Astrocyte of the spinal cord (primary cell): Measurements from ENCODE around the gene ACSS2.
"Not testable (repeated sequence)": the region's sequence is repeated elsewhere in the genome, so short reads cannot be mapped to it uniquely, and the experiment has no call there.

Experiments
- DNase-seq: peaks from one replicate; pipeline ENCODE4 v3.0.0; 2011; ENCODE audit warnings: low read depth, low spot score
- H3K4me3 ChIP-seq: 2 replicates; pipeline ENCODE4 v1.5.1; 2011; ENCODE audit warnings: low read depth, mild to moderate bottlenecking, low read length, moderate library complexity
- in situ Hi-C: cut with HindIII; loops from 2 replicates; pipeline ENCODE4 v1.10.0; 2017; ENCODE audit warnings: low sequenced_read_pairs
- TF ChIP-seq, protein P1 (sequence below): IDR thresholded peaks from 2 replicates; pipeline ENCODE4 v1.5.1; 2012; ENCODE audit warnings: low read depth, mild to moderate bottlenecking, low read length, inconsistent platforms

The ACSS2 gene

DNA sequence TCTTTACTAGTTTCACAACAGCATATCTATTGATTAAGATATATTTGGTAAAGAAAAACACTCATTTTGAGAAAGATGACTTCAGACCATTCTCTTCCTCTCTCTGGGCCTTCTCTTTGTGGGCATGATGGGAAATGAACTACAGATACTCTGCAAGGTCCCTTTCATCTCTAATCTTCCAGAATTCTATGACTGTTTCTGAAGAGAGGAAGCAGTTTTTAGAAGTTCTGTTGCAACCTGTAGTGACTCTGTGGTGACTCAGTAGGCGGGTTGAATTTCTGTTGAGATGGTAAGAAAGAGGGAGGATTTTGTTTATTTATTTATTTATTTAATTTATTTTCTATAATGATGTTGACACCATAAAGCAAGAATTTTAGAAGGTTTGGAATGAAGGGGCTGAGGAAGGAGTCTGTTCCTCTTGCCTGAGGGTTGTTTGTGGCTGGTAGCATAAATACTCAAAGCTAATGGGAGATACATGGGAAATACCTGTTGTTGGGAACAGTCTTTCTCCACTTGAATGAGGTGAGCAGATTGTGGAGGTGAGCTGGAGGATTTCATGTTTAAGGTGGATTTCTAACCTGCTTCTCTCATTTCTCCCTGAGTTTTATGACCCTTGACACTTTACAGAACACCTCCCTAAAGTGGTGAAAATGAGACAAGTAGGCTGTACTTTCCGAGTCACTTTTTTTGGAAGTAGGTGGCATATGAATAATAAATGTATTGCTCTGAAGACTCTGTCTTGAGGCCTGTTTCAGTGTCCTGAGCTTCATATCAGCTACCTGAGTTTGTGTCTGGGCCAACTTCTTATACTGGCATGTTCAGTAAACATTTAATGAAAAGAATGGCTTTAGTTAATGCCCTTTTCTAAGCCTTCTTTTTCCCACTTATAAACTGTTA is 15.0 kb downstream of the ACSS2 start:
- TF ChIP-seq, protein P1, sequence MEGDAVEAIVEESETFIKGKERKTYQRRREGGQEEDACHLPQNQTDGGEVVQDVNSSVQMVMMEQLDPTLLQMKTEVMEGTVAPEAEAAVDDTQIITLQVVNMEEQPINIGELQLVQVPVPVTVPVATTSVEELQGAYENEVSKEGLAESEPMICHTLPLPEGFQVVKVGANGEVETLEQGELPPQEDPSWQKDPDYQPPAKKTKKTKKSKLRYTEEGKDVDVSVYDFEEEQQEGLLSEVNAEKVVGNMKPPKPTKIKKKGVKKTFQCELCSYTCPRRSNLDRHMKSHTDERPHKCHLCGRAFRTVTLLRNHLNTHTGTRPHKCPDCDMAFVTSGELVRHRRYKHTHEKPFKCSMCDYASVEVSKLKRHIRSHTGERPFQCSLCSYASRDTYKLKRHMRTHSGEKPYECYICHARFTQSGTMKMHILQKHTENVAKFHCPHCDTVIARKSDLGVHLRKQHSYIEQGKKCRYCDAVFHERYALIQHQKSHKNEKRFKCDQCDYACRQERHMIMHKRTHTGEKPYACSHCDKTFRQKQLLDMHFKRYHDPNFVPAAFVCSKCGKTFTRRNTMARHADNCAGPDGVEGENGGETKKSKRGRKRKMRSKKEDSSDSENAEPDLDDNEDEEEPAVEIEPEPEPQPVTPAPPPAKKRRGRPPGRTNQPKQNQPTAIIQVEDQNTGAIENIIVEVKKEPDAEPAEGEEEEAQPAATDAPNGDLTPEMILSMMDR, result no peak
- DNase-seq, result peak; percentile 47
- in situ Hi-C loops, result no loop called here
- no peak overlapping the region for H3K4me3 ChIP-seq

DNA sequence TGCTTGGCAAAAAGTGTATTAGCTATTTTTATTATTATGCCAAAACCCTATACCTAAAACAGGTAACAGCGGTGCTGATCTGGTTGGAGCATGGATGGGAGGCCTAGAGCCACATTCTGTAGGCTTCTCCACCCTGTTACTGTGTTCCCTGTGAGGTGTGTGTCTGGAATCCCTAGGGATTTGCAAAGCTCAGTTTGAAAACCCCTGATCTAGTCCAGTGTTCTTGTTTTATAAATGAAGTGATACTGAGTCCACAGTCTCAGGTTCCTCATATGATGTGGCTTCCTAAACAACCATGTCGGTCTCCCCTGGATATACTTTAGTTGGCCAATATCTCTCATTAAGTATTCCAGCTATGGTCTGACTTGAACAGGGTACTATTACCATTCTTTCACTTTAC is 16.3 kb downstream of the ACSS2 start:
- no peak for DNase-seq
- TF ChIP-seq, protein P1, result no peak
- in situ Hi-C loops, result no loop called here
- no peak overlapping the region for H3K4me3 ChIP-seq

DNA sequence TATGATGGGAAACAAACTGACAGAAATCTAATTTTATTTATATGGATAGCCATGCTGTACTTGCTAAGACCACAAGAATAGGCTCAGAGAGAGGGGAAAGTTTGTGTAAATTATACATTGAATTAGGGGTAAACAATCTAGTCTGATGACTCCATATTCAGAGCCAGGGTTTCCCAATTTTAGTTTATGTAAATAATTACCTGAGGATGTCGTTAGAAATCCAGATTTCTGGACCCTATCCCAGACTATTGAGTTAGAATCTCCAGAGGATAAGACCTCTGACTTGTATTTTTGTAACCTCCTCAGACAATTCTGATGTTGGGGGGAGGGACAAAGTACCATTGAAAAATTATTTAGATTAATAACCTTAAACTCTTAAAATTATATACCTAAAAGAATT is 18.3 kb downstream of the ACSS2 start:
- H3K4me3 ChIP-seq, result no peak overlapping the region
- TF ChIP-seq, protein P1, result no peak
- no peak for DNase-seq
- in situ Hi-C loops, result no loop called here

DNA sequence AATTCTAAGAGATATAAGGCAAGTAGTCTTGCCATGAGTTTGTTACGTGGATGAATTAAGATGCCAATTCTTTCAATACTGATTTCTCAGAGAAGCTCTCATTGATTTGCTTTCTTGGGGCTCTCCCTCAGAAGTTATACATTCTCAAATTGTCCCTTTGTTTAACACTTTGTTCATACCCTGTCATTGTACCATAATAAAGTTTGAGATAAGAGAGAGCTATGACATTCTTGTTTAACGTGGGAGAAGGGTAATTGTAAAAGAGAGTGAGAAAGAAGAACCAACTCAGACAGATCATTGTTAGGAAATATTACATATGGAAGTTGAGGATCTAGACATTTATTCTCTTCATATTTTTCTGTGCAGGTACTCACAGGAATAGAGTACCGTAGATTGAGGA is 19.1 kb downstream of the ACSS2 start:
- in situ Hi-C loops, result no loop called here
- DNase-seq, result no peak
- H3K4me3 ChIP-seq, result no peak overlapping the region
- TF ChIP-seq, protein P1, result no peak

DNA sequence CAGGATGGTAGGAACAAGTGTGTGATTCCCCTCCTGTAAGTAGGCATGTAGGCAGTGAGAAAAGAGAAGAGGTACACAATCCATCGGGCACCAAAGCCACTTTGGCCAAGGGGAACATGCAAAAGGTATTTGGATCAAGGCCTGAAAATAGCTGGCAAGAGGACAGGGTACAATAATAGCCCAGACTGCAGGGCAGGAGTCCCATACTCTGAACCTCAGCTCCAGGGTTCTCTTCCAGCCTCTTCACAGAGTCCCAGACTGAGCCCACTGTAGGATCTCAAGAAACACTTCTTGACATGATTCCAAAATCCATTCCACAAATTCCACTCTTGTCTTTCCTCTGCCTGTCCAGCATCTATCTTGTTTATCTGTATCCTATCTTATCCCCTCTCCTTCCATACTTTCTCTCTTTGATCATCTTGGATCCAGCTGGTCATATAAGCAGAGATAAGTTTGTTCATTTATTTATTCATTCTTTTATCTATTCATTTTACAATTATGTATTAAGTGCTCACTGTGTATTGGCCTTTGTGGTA is 19.7 kb downstream of the ACSS2 start:
- no peak overlapping the region for H3K4me3 ChIP-seq
- in situ Hi-C loops, result no loop called here

DNA sequence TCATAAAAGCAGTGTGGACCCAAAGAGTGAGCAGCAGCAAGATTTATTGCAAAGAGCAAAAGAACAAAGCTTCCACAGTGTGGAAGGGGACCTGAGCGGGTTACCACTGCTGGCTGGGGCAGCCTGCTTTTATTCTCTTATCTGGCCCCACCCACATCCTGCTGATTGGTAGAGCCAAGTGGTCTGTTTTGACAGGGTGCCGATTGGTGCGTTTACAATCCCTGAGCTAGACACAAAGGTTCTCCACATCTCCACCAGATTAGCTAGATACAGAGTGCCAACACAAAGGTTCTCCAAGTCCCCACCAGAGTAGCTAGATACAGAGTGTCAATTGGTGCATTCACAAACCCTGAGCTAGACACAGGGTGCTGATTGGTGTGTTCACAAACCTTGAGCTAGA is 21.7 kb downstream of the ACSS2 start:
- DNase-seq, in situ Hi-C loops, H3K4me3 ChIP-seq: not testable (repeated sequence)

More for the DNA sequence above, 19.7 kb downstream of the ACSS2 start:
- DNase-seq, result no peak
- TF ChIP-seq, protein P1, result no peak

DNA sequence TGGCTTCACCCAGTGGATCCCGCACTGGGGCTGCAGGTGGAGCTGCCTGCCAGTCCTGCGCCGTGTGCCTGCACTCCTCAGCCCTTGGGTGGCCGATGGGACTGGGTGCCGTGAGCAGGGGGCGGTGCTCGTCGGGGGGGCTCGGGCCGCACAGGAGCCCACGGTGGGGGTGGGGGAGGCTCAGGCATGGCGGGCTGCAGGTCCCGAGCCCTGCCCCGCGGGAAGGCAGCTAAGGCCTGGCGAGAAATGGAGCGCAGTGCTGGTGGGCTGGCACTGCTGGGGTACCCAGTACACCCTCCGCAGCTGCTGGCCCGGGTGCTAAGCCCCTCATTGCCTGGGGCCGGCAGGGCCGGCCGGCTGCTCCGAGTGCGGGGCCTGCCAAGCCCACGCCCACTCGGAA is 22.3 kb downstream of the ACSS2 start:
- H3K4me3 ChIP-seq, DNase-seq, in situ Hi-C loops: not testable (repeated sequence)
